HG03039 (cell line): ENCODE results near the gene EYA4.
"Not testable (repeated sequence)": the region's sequence is repeated elsewhere in the genome, so short reads cannot be mapped to it uniquely, and the experiment has no call there.

Experiments used
- ATAC-seq: cut with Tn5 transposase; IDR thresholded peaks from one replicate; pipeline ENCODE4 v1.9.1; 2021; ENCODE audit warnings: mild to moderate bottlenecking, moderate library complexity; ENCODE audit not compliant: unreplicated experiment

EYA4 gene

GRCh38 chr6:133554121-133554520 lies 313.0 kb downstream of the EYA4 start:
- ATAC-seq, result not testable (repeated sequence)

GRCh38 chr6:133555685-133556084 lies 314.5 kb downstream of the EYA4 start:
- ATAC-seq, result no peak

- no peak for ATAC-seq
Measured at GRCh38 chr6:133559926-133560325, 318.8 kb downstream of the EYA4 start.

GRCh38 chr6:133567636-133568035 lies 326.5 kb downstream of the EYA4 start:
- ATAC-seq, result no peak

GRCh38 chr6:133568970-133569889 lies 328.1 kb downstream of the EYA4 start:
- no peak for ATAC-seq

GRCh38 chr6:133571681-133572080 lies 330.5 kb downstream of the EYA4 start:
- ATAC-seq, result no peak

- ATAC-seq, result no peak
Measured at GRCh38 chr6:133577851-133578250, 336.7 kb downstream of the EYA4 start.
